ENCODE data around the gene GPR150.

DNA sequence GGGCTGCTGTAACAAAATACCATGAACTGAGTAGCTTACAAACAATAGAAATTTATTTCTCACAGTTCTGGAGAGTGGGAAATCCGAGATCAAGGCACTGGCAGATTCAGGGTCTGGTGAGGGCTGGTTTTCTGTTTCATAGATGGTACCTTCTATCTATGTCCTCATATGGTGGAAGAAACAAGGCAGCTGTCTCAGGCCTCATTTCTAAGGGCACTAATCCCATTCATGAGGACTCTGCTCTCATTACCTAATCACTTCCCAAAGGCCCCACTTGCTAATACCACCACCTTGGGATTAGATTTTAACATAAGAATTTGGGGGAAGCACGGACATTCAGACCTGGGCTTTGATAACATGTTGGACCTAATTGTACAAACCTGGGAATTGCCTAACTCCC is 40.2 kb downstream of the GPR150 start:
- TF ChIP-seq, protein P1, sequence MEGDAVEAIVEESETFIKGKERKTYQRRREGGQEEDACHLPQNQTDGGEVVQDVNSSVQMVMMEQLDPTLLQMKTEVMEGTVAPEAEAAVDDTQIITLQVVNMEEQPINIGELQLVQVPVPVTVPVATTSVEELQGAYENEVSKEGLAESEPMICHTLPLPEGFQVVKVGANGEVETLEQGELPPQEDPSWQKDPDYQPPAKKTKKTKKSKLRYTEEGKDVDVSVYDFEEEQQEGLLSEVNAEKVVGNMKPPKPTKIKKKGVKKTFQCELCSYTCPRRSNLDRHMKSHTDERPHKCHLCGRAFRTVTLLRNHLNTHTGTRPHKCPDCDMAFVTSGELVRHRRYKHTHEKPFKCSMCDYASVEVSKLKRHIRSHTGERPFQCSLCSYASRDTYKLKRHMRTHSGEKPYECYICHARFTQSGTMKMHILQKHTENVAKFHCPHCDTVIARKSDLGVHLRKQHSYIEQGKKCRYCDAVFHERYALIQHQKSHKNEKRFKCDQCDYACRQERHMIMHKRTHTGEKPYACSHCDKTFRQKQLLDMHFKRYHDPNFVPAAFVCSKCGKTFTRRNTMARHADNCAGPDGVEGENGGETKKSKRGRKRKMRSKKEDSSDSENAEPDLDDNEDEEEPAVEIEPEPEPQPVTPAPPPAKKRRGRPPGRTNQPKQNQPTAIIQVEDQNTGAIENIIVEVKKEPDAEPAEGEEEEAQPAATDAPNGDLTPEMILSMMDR (IDR thresholded peaks at IDR 0.05; ENCODE audit: poor library complexity), result no peak
- TF ChIP-seq EZH2phosphoT487 (IDR thresholded peaks at IDR 0.05; ENCODE audit: low read depth, severe bottlenecking, unreplicated experiment), result no peak

All from hepatocyte (in vitro differentiated cells).